Endothelial cell of umbilical vein (primary cell): ENCODE measurements around the gene JAKMIP1.

Experiments used
- JUN ChIP-seq: IDR thresholded peaks from 2 replicates; pipeline ENCODE4 v1.6.1; 2011; ENCODE audit warnings: borderline replicate concordance, low read depth; ENCODE audit not compliant: insufficient read length, insufficient read depth
- TF ChIP-seq, protein P1 (sequence below), 2 donors: IDR thresholded peaks; 1 replicate in 1 of 2; 2 replicates in 1 of 2; pipeline ENCODE4 v1.5.1; 2011; ENCODE audit warnings: low read length in 2 of 2, mild to moderate bottlenecking in 2 of 2, moderate library complexity in 2 of 2, control low read depth in 1 of 2, inconsistent platforms in 1 of 2, low read depth in 1 of 2; ENCODE audit not compliant: insufficient read depth in 1 of 2; ENCODE audit errors: extremely low read depth in 1 of 2

DNA sequence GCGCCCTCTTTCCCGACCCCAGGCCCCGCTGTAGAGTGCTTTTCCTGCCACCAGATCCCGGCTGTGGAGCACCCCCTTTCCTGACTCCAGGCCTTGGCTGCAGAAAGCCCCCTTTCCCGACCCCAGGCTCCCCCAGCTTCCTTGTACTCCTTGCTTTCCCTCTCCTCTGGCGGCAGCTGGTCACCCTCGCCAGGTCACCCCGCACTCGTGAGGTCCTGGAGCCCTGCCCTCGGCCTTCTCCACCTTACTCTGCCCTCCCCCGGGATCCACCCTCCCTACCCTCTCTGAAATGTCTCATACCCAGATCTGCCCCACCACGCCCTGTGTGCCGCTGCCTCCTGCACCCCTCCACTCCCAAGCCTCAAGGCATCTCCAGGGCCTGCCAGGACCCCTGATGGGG is 157.2 kb downstream of the JAKMIP1 start:
- TF ChIP-seq JUN = no peak
- TF ChIP-seq, protein P1, sequence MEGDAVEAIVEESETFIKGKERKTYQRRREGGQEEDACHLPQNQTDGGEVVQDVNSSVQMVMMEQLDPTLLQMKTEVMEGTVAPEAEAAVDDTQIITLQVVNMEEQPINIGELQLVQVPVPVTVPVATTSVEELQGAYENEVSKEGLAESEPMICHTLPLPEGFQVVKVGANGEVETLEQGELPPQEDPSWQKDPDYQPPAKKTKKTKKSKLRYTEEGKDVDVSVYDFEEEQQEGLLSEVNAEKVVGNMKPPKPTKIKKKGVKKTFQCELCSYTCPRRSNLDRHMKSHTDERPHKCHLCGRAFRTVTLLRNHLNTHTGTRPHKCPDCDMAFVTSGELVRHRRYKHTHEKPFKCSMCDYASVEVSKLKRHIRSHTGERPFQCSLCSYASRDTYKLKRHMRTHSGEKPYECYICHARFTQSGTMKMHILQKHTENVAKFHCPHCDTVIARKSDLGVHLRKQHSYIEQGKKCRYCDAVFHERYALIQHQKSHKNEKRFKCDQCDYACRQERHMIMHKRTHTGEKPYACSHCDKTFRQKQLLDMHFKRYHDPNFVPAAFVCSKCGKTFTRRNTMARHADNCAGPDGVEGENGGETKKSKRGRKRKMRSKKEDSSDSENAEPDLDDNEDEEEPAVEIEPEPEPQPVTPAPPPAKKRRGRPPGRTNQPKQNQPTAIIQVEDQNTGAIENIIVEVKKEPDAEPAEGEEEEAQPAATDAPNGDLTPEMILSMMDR (IDR thresholded peaks at IDR 0.05; ENCODE audit: extremely low read depth in 1 of 2, insufficient read depth in 1 of 2, low read depth in 1 of 2, low read length in 2 of 2) = no peak
